Epithelial cell of umbilical artery (primary cell): ENCODE measurements around the gene PDZK1. TPM values are rescaled to one million over a fixed set of nuclear protein-coding genes. Genes with fewer than 3 reads are reported as not detected.

ENCODE experiments used
- total RNA-seq: library from RNA; depleted of rRNA; stranded (reverse); fragments of >200 nt; gene quantifications from 2 replicates; pipeline ENCODE4 v1.2.3, GENCODE V29; 2014

The PDZK1 gene
- total RNA-seq, result not detected in 2 replicates

GRCh38 chr1:145707183-145707867 lies at the start of gene PDZK1:
TSS of gene PDZK1 (minus strand) at chr1:145707368. CDS start at chr1:145688021, 19,347 bp downstream.

GRCh38 chr1:145719230-145720079 lies 12.3 kb upstream of the PDZK1 start, which contains the start of gene CD160:
TSS of gene CD160 (plus strand) at chr1:145719499. CDS start at chr1:145728328, 8,829 bp downstream.

Other genes starting within 250 kb of the PDZK1 start
- gene GPR89A, start 99.4 kb downstream of the PDZK1 start, total RNA-seq, result 23.4 and 38.0 TPM in 2 replicates
- not detected in 2 replicates for gene CD160, start 12.1 kb upstream of the PDZK1 start, total RNA-seq
- gene RNF115, start 116.7 kb upstream of the PDZK1 start, total RNA-seq, result 10.4 and 12.3 TPM in 2 replicates
- 27.9 and 33.9 TPM in 2 replicates for gene POLR3C, start 116.8 kb upstream of the PDZK1 start, total RNA-seq
- 2.1 and 2.9 TPM in 2 replicates for gene NUDT17, start 138.3 kb upstream of the PDZK1 start, total RNA-seq
- 4.1 and 4.2 TPM in 2 replicates for gene PIAS3, start 151.7 kb upstream of the PDZK1 start, total RNA-seq
- gene ANKRD35, start 178.5 kb upstream of the PDZK1 start, total RNA-seq, result 0.32 and 0.46 TPM in 2 replicates
- 7.8 and 10.7 TPM in 2 replicates for gene ITGA10, start 202.7 kb upstream of the PDZK1 start, total RNA-seq
- gene PEX11B, start 211.3 kb upstream of the PDZK1 start, total RNA-seq, result 27.3 and 40.1 TPM in 2 replicates
- 222 and 239 TPM in 2 replicates for gene RBM8A, start 220.1 kb upstream of the PDZK1 start, total RNA-seq